Activated T-cell treated with anti-CD3 and anti-CD28 coated beads, Interleukin-2, amount 50 U/mL, for 24 hours (primary cell): ENCODE measurements around the gene NPW.

Source experiments
- DNase-seq: peaks from one replicate; pipeline ENCODE4 v3.0.0-alpha.2; 2020
- H3K27ac Mint-ChIP-seq: 2 replicates; pipeline ENCODE4 v1.8.0; 2020; ENCODE audit warnings: mild to moderate bottlenecking, mixed read lengths
- H3K27me3 Mint-ChIP-seq: 2 replicates; pipeline ENCODE4 v1.8.0; 2020; ENCODE audit warnings: mixed read lengths
- H3K36me3 Mint-ChIP-seq: 2 replicates; pipeline ENCODE4 v1.8.0; 2020; ENCODE audit warnings: low read depth, mixed read lengths
- H3K4me1 Mint-ChIP-seq: 2 replicates; pipeline ENCODE4 v1.8.0; 2020; ENCODE audit warnings: low read depth, mixed read lengths
- H3K4me3 Mint-ChIP-seq: 2 replicates; pipeline ENCODE4 v1.8.0; 2020; ENCODE audit warnings: mild to moderate bottlenecking, moderate library complexity, mixed read lengths
- H3K9me3 Mint-ChIP-seq: 2 replicates; pipeline ENCODE4 v1.8.0; 2020; ENCODE audit warnings: mixed read lengths

NPW gene

DNA sequence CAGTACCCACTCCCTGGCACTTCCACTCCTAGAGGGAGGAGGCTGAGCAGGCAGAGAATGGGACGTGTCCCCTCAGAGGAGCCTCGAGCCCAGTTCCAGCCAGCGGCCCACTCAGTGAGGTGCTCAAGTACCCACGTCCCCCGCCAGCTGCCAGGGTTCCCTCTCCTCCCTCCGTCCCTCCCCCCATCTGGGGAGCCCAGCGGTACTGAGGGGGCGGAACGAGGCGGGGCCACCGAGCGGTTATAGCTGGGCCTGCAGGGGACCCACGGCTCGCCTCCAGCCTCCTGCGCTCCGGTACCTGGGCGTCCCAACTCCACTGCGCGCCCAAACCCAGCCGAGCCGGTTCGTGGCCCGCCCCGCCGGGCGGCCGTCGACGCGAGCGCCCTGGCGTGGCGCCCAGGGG is at the start of gene NPW:
NPW (plus strand) TSS at position 268 of the 403 bp plus-strand sequence.
- Mint-ChIP-seq H3K4me1 (peaks cover 17% of the 10 kb centered on the region), H3K27ac (no peak within 1 kb of the TSS), H3K27me3 (peaks cover 45% of the 10 kb centered on the region), H3K9me3 (no peaks in the 10 kb centered on the region), H3K4me3 (peak within 1 kb of the TSS; percentile 63), H3K36me3 (no peaks in the 10 kb centered on the region)
- DNase-seq: peak; percentile 59

DNA sequence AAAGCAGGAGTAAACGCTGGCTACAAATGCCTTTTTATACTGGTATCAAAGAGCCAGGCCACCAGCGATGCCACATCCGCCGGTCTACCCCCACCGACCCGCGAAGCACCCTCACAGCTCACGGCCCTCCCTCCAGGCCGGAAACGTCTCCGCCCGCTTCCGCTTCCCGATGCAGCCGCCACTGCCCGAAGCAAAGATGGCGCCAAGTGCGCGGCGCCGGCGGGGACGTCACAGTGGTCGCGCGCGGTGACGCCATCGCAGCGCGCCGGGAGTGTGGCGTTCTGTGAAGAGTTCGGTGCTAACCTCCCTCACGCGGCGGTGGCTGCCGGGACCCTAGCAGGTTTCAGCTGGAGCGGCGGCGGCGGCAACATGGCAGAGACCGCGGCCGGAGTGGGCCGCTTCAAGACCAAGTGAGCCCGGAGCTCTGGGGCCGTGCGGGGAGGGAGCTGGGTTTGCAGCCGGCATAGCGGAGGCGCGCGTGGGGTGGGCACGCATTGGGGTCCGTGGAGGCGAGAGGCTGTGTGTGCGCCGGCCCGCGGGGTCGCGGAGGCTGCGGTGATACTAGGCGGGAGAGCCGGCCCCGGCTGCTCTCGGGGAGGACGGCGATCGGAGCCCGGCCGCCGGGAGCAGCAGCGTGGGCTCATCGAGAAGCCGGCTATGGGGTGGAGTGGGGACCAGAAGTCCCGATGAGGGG is 47.6 kb upstream of the NPW start, which contains the start of gene TBL3:
TBL3 (plus strand) TSS at position 258 of the 694 bp plus-strand sequence; CDS start at position 370, 112 bp downstream.
- DNase-seq: peak; percentile 99
- no peaks in the 10 kb centered on the region for H3K9me3 Mint-ChIP-seq
- no peaks in the 10 kb centered on the region for H3K27me3 Mint-ChIP-seq
- H3K36me3 Mint-ChIP-seq: peaks cover 69% of the 10 kb centered on the region
- H3K4me3 Mint-ChIP-seq: peak within 1 kb of the TSS; percentile 95
- peaks cover 25% of the 10 kb centered on the region for H3K4me1 Mint-ChIP-seq
- peak within 1 kb of the TSS; percentile 96 for H3K27ac Mint-ChIP-seq

DNA sequence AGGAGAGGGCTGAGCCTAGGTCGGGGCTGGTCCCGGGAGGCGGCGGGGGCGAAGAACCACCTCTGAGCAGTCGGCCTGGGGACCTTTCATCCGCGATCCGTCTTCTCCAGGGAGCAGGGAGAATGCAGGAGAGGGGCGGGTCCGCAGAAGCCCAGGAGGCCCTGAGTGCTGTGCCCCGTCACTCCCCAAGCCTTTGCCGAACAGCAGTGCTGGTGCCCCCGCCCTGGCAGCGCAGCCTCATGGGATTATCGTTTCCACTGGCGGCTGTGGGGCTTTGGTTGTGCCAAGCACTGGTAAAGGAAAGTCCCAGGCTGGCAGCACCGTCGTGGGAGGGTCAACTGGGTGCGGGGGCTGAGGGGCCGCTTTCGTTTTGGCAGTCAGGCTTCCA is 47.1 kb upstream of the NPW start:
- no peaks in the 10 kb centered on the region for H3K9me3 Mint-ChIP-seq
- peak overlapping the region; percentile 96 for H3K27ac Mint-ChIP-seq
- H3K36me3 Mint-ChIP-seq: peaks cover 69% of the 10 kb centered on the region
- H3K4me3 Mint-ChIP-seq: peak overlapping the region; percentile 95
- no peaks in the 10 kb centered on the region for H3K27me3 Mint-ChIP-seq
- no peak for DNase-seq
- peaks cover 25% of the 10 kb centered on the region for H3K4me1 Mint-ChIP-seq

DNA sequence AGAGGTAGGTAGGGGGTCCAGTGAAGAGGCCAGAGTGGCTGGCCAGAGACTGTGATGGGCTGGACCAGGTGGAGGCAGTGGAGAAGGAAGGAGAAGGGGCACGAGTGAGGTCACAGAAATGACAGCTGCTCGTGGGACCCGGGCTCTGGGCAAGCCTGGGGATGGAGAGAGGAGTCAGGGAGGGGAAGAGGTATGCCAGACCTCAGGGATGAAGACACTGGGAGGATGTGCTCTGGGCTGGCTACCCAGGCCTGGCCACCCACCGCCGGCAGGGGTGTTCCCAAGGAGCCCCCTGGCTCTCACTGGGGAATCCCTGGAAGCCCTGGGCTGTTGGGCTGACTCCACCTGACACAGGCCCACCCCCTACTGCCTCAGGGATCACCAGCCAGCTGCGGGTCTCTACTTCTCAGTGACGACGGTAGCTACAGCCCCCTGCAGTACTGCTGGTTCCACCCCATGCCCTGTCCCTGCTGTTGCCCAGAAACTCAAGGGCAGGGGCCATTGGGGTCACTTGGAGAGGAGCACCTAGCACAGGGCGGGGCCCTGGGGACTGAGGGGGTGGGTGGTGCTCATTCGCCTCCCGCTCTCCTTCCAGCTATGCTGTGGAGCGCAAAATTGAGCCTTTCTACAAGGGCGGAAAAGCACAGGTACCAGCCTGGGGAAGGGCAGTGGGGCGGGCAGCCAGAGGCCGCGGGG is 46.0 kb upstream of the NPW start:
- no peaks in the 10 kb centered on the region for H3K27me3 Mint-ChIP-seq
- H3K4me1 Mint-ChIP-seq: peaks cover 25% of the 10 kb centered on the region
- peaks cover 71% of the 10 kb centered on the region for H3K36me3 Mint-ChIP-seq
- DNase-seq: no peak
- no peak overlapping the region for H3K27ac Mint-ChIP-seq
- no peaks in the 10 kb centered on the region for H3K9me3 Mint-ChIP-seq
- peak overlapping the region; percentile 95 for H3K4me3 Mint-ChIP-seq

DNA sequence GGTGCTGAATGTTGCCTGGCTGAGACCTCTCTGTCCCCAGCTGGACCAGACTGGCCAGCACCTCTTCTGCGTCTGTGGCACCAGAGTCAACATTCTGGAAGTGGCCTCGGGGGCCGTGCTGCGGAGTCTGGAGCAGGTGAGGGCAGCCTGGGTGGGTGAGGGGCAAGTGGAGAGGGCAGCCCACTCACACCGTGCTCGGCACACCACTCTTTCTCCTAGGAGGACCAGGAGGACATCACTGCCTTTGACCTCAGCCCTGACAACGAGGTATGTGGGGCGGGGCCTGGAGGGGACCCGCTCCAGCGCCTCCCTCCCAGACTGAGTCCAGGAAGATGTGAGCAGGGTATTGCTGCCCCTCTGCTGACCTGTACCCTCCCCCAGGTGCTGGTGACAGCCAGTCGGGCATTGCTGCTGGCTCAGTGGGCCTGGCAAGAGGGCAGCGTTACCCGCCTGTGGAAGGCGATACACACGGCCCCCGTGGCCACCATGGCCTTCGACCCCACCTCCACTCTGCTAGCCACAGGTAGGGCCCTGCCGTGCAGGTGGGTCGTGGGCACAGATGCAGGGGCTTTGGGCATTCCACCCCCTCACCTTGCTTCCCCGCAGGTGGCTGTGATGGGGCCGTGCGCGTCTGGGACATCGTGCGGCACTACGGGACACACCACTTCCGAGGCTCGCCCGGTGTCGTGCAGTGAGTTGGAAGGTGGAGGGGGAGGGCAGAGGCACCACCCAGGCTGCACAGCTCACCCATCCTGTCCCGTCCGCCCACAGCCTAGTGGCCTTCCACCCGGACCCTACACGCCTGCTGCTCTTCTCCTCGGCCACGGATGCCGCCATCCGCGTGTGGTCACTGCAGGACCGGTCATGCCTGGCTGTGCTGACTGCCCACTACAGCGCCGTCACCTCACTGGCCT is 45.2 kb upstream of the NPW start:
- DNase-seq: no peak
- Mint-ChIP-seq H3K36me3 (peaks cover 74% of the 10 kb centered on the region), H3K27ac (no peak overlapping the region), H3K4me3 (no peak overlapping the region), H3K4me1 (peaks cover 26% of the 10 kb centered on the region), H3K9me3 (no peaks in the 10 kb centered on the region), H3K27me3 (peaks cover 1% of the 10 kb centered on the region)

DNA sequence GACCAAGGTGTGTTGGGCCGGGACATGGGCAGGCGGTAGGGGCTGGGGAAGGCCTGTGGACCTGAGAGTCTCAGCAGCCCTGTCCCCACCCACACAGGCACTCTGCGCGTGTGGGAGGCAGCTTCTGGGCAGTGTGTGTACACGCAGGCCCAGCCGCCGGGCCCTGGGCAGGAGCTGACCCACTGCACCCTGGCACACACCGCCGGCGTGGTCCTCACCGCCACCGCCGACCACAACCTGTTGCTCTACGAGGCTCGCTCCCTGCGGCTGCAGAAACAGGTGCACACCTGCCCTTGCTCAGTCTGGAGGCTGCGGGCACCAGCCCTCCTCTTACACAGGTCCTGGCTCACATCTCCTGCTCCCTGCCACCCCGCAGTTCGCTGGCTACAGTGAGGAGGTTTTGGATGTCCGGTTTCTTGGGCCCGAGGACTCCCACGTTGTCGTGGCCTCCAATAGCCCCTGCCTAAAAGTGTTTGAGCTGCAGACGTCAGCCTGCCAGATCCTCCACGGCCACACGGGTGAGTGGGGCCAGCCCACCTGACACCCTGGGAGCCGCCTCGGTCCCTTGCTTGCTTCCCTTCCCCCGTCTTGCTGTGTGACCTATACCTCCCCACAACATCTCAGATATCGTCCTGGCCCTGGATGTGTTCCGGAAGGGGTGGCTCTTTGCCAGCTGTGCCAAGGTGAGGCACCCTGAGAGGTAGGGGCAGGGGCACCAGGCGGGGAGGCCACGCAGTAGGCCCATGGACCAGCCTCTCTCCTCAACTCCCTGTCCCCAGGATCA is 44.0 kb upstream of the NPW start:
- peaks cover 12% of the 10 kb centered on the region for H3K27me3 Mint-ChIP-seq
- DNase-seq: no peak
- peaks cover 25% of the 10 kb centered on the region for H3K4me1 Mint-ChIP-seq
- no peak overlapping the region for H3K4me3 Mint-ChIP-seq
- H3K9me3 Mint-ChIP-seq: no peaks in the 10 kb centered on the region
- no peak overlapping the region for H3K27ac Mint-ChIP-seq
- peaks cover 73% of the 10 kb centered on the region for H3K36me3 Mint-ChIP-seq

DNA sequence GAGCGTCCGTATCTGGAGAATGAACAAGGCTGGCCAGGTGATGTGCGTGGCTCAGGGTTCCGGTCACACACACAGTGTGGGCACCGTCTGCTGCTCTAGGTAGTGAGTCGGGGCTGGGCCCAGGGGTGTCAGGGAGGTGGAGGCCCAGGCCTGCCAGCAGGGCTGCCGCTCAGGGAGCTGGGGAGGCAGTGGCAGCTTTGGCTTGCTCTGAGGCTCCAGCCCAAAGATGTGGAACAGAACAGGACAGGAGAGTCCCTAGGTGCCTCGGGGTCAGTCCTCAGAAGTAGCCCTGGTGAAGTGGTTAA is 43.4 kb upstream of the NPW start:
- H3K27ac Mint-ChIP-seq: no peak overlapping the region
- peaks cover 20% of the 10 kb centered on the region for H3K4me1 Mint-ChIP-seq
- no peak overlapping the region for H3K4me3 Mint-ChIP-seq
- DNase-seq: no peak
- H3K36me3 Mint-ChIP-seq: peaks cover 73% of the 10 kb centered on the region
- H3K27me3 Mint-ChIP-seq: peaks cover 17% of the 10 kb centered on the region
- H3K9me3 Mint-ChIP-seq: no peaks in the 10 kb centered on the region

DNA sequence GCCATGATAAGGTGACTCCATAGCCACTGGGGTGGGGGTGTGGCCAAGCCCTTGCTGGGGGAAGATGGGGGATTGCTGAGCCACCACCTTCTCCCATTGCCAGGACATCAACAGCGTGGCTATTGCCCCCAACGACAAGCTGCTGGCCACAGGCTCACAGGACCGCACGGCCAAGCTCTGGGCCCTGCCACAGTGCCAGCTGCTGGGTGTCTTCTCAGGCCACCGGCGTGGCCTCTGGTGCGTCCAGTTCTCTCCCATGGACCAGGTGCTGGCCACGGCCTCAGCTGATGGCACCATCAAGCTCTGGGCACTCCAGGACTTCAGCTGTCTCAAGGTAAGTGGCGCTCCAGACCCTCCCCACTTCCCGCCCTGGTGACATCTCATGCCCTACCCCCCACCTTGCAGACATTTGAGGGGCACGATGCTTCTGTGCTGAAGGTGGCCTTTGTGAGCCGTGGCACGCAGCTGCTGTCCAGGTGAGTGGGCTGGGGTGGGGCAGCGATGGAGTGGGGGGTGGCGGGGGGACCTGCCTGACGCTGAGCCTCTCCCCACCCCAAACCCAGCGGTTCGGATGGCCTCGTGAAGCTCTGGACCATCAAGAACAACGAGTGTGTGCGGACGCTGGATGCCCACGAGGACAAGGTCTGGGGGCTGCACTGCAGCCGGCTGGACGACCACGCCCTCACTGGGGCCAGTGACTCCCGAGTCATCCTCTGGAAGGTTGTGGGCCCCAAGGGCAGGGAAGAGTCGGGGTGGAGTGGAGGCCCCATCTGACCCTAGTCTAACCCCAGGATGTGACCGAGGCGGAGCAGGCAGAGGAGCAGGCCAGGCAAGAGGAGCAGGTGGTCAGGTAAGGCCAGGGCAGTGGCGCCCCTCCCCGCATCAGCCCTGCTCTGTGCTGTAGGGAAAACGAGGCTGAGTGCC is 42.4 kb upstream of the NPW start:
- no peak for DNase-seq
- no peak overlapping the region for H3K27ac Mint-ChIP-seq
- H3K27me3 Mint-ChIP-seq: peaks cover 28% of the 10 kb centered on the region
- no peak overlapping the region for H3K4me3 Mint-ChIP-seq
- H3K4me1 Mint-ChIP-seq: peaks cover 16% of the 10 kb centered on the region
- H3K36me3 Mint-ChIP-seq: peaks cover 63% of the 10 kb centered on the region
- no peaks in the 10 kb centered on the region for H3K9me3 Mint-ChIP-seq

DNA sequence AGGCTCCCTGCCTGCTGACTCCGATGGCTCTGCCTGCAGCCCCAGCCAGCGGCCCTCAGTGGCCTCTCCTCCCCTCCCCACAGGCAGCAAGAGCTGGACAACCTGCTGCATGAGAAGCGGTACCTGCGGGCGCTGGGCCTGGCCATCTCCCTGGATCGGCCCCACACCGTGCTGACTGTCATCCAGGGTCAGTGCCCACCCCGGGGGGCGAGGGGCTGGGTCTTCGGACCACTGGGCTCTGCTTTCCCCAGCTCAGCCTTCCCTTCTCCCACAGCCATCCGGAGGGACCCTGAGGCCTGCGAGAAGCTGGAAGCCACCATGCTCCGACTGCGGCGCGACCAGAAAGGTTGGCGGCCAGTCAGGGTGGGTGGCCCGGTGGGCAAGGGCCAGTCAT is 41.7 kb upstream of the NPW start:
- peaks cover 34% of the 10 kb centered on the region for H3K27me3 Mint-ChIP-seq
- H3K36me3 Mint-ChIP-seq: peaks cover 58% of the 10 kb centered on the region
- no peak overlapping the region for H3K4me3 Mint-ChIP-seq
- no peak for DNase-seq
- no peak overlapping the region for H3K27ac Mint-ChIP-seq
- peaks cover 12% of the 10 kb centered on the region for H3K4me1 Mint-ChIP-seq
- no peaks in the 10 kb centered on the region for H3K9me3 Mint-ChIP-seq

DNA sequence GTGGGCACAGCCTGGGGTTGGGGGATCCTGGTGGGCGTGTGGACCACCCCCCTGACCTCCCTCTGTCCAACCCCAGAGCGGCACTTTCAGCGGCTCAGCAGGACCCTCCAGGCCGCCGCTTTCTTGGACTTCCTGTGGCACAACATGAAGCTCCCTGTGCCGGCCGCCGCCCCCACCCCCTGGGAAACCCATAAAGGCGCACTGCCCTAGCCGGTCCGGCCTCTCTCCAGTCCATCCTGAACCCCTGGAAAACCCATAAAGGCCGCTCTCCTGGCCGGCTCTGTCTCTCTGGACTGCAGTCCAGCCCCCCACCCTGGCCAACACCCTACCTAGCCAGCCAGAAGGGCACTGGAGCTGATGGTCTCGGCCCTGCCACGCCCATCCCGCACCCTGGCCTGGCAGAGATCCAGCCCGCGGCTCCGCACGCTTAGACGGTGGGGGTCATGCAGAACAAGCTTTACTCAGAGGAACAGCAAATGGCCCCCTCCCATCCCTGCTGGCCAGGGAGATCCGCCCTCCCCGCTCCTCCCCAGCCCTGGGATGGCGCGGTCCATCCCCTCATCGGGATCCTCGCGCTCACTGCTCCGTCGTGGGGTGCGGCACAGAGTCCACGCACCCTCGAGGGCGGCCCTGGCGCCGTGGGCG is 41.0 kb upstream of the NPW start:
- H3K27me3 Mint-ChIP-seq: peaks cover 39% of the 10 kb centered on the region
- H3K27ac Mint-ChIP-seq: no peak overlapping the region
- H3K9me3 Mint-ChIP-seq: no peaks in the 10 kb centered on the region
- DNase-seq: no peak
- peaks cover 51% of the 10 kb centered on the region for H3K36me3 Mint-ChIP-seq
- H3K4me1 Mint-ChIP-seq: peaks cover 9% of the 10 kb centered on the region
- no peak overlapping the region for H3K4me3 Mint-ChIP-seq

DNA sequence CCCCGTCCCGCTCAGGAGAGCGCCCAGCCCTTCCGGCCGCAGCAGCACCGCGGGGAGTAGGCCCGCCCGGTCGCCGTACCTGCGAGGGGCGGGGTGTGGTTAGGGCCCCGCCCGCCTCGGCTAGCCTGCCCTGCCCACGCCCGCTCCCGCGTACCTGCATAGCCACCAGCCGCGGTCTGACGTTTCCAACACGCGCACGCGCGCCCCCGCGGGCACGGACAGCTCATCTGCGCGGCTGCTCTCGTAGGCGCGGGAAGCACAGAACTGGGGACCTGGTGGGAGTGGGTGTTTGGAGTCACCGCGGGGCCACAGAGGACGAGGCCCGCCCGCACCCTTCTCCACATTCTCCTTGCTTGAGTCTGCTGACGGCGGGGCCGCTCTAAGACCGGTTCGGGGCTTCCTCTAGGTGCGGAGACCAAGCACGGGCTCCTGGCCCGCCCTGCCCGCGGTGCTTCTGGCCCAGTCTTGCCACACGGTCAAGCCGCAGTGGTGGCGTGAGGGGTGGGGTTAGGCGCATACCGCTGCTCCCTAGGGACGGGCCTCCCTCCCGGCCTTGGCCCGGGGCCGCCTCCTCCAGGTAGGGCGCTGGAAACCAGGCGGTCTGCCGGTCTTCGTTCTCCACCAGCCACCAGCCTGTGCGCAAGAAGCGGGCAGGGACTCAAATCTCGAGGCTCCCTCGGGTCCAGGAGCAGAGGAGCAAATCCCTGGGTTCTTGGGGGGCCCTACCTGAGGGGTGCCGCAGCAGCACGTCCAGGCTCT is 40.1 kb upstream of the NPW start:
- H3K9me3 Mint-ChIP-seq: no peaks in the 10 kb centered on the region
- H3K27ac Mint-ChIP-seq: no peak overlapping the region
- peaks cover 44% of the 10 kb centered on the region for H3K36me3 Mint-ChIP-seq
- H3K27me3 Mint-ChIP-seq: peaks cover 39% of the 10 kb centered on the region
- H3K4me3 Mint-ChIP-seq: no peak overlapping the region
- peaks cover 9% of the 10 kb centered on the region for H3K4me1 Mint-ChIP-seq
- peak; percentile 69 for DNase-seq

DNA sequence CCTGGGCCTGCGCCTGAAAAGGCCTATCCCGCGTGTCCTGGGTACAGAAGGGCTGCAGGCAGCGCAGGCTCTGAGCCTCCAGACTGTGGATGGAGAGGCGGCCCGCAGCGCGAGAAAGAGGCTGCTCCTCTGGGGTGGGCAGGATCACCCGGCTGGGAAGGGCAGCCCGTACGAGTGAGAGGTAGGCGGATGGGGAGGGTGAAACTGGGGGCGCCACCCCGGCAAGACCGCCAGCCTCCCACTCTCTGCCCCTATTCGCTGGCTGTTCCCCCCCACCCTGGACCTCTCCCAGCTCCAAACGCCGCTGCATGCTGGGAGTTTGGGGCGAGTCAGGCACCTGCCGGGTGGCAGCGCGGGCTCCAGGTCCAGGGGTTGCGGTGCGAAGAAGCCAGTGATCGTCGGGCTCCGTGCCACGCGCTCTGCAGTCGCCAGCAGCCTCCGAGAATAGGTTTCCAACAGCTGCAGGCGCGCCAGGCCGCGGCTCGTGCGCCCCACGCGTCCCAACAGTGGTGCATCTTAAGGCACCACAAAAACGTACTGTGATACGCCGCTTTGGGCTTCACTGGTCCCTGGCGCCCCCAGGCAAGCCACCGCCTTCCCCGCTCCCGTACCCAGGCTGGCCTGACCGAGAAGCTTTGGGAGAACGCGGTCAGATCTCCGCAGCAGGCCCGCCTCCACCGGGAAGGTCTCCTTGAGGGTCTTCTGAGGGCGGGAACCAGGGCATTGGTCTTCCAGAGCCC is 39.4 kb upstream of the NPW start:
- DNase-seq: peak; percentile 57
- H3K36me3 Mint-ChIP-seq: peaks cover 43% of the 10 kb centered on the region
- peaks cover 39% of the 10 kb centered on the region for H3K27me3 Mint-ChIP-seq
- H3K27ac Mint-ChIP-seq: no peak overlapping the region
- H3K4me3 Mint-ChIP-seq: no peak overlapping the region
- H3K9me3 Mint-ChIP-seq: no peaks in the 10 kb centered on the region
- H3K4me1 Mint-ChIP-seq: peaks cover 15% of the 10 kb centered on the region
